ENCODE measurements around the gene NCAPG.

- no peak for TF ChIP-seq CTCF (IDR thresholded peaks at IDR 0.05)
- no peak for TF ChIP-seq ZFX (IDR thresholded peaks at IDR 0.05; ENCODE audit: borderline replicate concordance)
These were observed 3.4 kb downstream of the NCAPG start for GRCh38 chr4:17814140-17814539.
